Fibroblast of pulmonary artery (primary cell): ENCODE measurements around the gene MKNK1.

Experiments used
- DNase-seq: peaks from one replicate; pipeline ENCODE4 v3.0.0-alpha.2; 2010; ENCODE audit warnings: low read depth
- H3K4me3 ChIP-seq: replicated peaks from 2 replicates; pipeline ENCODE4 v1.5.1; 2011; ENCODE audit warnings: low read depth, mild to moderate bottlenecking, control low read depth, low read length, moderate library complexity
- TF ChIP-seq, protein P1 (sequence below): IDR thresholded peaks from 2 replicates; pipeline ENCODE4 v1.5.1; 2011; ENCODE audit warnings: mild to moderate bottlenecking, control low read depth, low read length, inconsistent platforms; ENCODE audit errors: missing control alignments

The MKNK1 gene

DNA sequence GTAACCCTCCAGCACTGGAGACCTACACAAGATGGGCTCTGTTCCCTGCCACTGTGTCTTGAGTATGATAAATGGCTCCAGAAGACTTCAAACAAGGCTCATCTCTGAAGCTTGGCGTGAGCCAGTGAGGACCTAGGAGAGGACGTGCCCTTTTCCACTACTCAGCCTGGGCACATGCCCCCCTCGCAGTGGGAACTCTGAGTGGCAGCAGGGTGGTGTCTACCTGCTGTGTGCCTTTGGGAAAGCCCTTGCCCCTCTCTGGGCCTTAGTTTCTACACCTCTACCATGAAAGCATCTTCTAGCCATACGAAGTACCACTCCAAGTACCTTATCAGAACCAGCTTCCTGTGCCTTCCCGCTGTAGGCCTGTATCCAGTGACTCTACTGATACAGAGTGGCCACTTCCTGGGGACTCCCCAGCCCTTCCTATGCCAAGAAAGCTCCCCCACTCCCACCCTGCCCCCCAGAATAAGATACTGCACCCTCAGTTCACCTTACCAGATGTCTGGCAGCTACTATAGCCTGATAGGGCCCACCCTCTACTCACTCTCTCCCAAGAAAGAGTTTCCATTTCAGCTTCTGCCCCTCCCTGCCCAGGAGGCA, 15.7 kb upstream of the MKNK1 start:
- H3K4me3 ChIP-seq, result no peak overlapping the region
- TF ChIP-seq, protein P1, sequence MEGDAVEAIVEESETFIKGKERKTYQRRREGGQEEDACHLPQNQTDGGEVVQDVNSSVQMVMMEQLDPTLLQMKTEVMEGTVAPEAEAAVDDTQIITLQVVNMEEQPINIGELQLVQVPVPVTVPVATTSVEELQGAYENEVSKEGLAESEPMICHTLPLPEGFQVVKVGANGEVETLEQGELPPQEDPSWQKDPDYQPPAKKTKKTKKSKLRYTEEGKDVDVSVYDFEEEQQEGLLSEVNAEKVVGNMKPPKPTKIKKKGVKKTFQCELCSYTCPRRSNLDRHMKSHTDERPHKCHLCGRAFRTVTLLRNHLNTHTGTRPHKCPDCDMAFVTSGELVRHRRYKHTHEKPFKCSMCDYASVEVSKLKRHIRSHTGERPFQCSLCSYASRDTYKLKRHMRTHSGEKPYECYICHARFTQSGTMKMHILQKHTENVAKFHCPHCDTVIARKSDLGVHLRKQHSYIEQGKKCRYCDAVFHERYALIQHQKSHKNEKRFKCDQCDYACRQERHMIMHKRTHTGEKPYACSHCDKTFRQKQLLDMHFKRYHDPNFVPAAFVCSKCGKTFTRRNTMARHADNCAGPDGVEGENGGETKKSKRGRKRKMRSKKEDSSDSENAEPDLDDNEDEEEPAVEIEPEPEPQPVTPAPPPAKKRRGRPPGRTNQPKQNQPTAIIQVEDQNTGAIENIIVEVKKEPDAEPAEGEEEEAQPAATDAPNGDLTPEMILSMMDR, result no peak
- DNase-seq, result no peak

DNA sequence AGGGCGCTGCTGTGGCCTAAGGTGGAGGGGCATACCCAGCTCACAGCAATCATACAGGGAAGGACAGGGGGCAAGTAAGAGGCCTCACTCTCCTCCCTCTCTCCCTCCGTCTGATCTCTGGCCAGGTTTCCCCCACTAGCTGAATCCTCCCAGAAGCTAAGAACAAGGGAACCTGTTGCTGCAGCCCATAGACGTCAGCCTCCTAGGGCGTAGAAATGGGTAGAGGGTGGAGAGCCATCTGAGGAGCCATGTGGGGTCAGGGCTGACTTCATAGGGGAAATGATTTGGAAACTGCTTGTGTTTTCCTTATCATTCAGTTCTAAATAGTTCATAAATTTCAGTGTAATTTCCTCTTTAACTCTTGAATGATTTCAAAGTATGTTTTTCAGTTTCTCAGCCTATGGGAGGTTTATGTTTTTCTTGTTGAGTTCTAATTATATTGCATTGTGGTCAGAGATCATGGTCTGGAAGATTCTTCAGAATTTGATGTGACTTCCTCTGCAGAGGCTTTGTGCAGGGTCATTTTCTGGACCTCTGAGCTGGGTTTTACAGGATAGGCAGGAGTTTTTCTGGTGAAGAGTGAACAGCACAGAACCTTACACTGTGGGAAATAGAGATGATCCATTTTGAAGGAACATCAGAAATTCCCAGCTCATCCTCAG, 14.8 kb upstream of the MKNK1 start:
- DNase-seq, result no peak
- TF ChIP-seq, protein P1, result no peak
- H3K4me3 ChIP-seq, result no peak overlapping the region

DNA sequence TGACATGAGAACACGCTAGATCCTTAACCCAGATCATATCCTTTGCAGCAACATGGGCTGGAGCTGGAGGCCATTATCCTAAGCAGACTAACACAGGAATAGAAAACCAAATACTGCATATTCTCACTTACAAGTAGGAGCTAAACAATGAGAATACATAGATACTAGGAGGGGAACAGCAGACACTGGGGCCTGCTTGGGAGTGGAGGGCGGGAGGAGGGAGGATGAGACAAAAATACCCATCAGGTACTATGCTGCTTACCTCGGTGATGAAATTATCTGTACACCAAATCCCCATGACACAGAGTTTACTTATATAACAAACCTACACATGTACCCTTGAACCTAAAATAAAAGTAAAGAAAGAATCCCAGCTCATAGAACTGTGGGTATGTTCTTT, 13.8 kb upstream of the MKNK1 start:
- DNase-seq, result no peak
- TF ChIP-seq, protein P1, result no peak
- H3K4me3 ChIP-seq, result no peak overlapping the region

DNA sequence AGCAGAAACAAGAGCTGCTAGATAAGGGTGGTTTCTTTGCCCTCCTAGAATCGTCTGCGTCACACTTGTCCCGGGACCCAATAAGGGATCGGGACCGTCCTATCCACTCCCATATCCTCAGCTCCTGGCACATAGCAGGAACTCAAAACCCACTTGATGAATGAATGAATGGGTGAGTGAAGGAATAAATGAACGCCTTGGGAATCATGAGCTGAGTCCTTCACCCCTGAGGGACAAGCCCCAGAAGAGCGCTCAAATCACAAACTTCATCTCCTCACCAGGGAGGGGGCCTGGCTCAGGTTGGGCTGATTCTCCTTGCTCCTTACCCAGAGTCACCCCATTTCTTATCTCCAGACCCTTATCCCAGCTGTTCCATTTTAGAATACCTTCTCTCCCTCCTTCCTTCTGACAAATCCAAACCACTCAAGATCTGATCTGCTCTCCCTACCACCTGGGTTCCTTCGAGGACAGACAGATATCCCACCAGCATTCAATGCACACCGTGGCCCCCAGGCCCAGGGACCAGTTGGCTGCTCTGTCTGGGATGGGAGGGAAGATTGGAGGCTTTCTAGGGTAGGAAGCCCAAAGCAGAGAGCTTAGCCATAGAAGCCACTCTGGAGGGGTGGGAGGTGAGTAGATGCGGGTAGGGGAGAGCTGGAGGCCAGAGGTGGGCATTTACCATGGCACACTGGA, 13.2 kb upstream of the MKNK1 start:
- peak overlapping the region; percentile 81 for H3K4me3 ChIP-seq
- TF ChIP-seq, protein P1, result no peak
- DNase-seq, result no peak

DNA sequence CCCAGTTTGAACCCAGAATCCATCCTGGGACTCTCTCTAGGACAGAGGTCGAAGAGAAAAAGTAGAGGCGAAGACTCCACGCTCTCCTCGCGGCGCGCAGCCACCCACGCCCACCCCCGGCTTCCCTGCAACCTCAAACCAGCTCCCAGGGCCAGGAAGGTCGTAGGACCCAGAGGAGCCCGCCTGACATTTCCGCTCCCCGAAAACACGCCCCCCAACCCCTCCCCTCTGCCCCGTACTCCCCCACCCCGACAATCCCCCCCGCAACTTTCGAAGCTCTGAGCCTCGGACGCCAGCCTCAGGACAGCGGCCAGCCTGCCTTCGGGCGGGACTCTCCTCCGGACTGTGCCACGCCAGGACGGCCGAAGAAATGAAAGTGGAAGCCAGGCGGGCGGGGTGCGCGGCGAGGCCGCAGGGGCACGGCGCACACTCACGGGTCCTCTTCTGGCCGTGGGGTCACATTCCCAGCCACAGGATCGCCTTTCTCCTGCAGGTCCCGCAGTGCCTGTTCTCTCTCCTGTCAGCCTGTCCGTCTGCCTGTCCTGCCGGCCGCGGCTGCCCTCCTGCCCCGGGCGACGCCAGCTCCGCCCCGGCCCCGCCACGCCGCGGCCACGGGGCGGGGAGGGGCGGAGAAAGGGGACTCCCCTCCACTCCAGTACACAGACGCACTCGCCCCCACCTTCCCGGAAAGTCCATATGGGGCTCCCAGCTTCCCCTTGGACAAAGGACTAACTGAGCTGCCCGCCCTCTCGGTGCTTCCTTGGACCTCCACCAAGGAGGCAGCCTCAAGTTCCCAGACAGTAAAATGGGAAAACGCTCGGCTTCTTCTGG, 12.4 kb upstream of the MKNK1 start, which contains the start of gene MOB3C:
MOB3C (minus strand) TSS at position 535 of the 831 bp plus-strand sequence. CDS start 3,490 bp downstream, outside the sequence.
- TF ChIP-seq, protein P1, result no peak
- DNase-seq, result peak; percentile 82
- H3K4me3 ChIP-seq, result peak within 1 kb of the TSS; percentile 81

DNA sequence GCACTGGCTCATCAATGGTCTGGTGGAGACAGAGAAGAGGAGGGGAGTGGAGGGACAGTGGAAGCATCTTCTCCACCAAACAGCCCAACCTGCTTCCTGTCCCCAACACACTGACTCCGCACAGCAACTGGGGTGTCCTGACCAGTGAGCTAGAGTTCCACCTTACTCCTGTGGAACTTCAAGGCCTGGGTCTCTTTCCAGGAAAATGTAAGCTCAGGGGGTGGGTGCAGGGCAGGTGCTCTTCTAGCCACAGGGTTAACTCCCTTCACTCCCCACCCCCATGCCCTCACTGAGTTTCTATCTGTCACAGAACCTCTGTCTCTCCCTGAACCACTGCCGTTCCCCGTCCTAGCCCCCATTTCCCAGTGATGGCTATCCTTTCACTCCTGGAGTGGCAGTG, 11.7 kb upstream of the MKNK1 start:
- DNase-seq, result no peak
- peak overlapping the region; percentile 81 for H3K4me3 ChIP-seq
- TF ChIP-seq, protein P1, result no peak
